GM12878 (cell line): Measurements from ENCODE around the gene FAM170B.

Source experiments
- BMI1 ChIP-seq: fragments of 450-650 bp; IDR thresholded peaks from 2 replicates; pipeline ENCODE4 v1.6.1; 2016; ENCODE audit warnings: mild to moderate bottlenecking, moderate library complexity, borderline replicate concordance
- EP300 ChIP-seq, 2 experiments: fragments of 150-350 bp in 1 of 2; IDR thresholded peaks; 2 replicates each; pipeline ENCODE4 v1.6.1; 2011 to 2012; ENCODE audit warnings: low read depth in 2 of 2, low read length in 2 of 2, borderline replicate concordance in 1 of 2, improper control_type of control experiment in 1 of 2, inconsistent platforms in 1 of 2; ENCODE audit not compliant: control insufficient read depth in 1 of 2
- MYC ChIP-seq: IDR thresholded peaks from 2 replicates; pipeline ENCODE4 v1.6.1; 2011; ENCODE audit warnings: mild to moderate bottlenecking, low read length, moderate library complexity, inconsistent platforms; ENCODE audit not compliant: insufficient read depth, insufficient replicate concordance, insufficient read length, severe bottlenecking
- NRF1 ChIP-seq: conservative IDR thresholded peaks from 2 replicates; pipeline ENCODE4 v1.6.1; 2011; ENCODE audit warnings: mild to moderate bottlenecking, low read depth, low read length, improper control_type of control experiment
- POLR2A ChIP-seq: IDR thresholded peaks from 2 replicates; pipeline ENCODE4 v1.6.1; 2011; ENCODE audit warnings: low read depth, mild to moderate bottlenecking, low read length
- POLR2AphosphoS5 ChIP-seq: IDR thresholded peaks from 2 replicates; pipeline ENCODE4 v1.6.1; 2011; ENCODE audit warnings: mild to moderate bottlenecking, low read length, inconsistent platforms
- SPI1 ChIP-seq: IDR thresholded peaks from 2 replicates; pipeline ENCODE4 v1.6.1; 2011; ENCODE audit warnings: low read depth, mild to moderate bottlenecking, low read length, moderate library complexity, borderline replicate concordance; ENCODE audit not compliant: insufficient read depth
- ZNF24 ChIP-seq: fragments of 450-650 bp; IDR thresholded peaks from 2 replicates; pipeline ENCODE4 v1.6.1; 2017; ENCODE audit warnings: antibody characterized with exemption, mild to moderate bottlenecking

GRCh38 chr10:49154641-49155040 is 20.8 kb upstream of the FAM170B start:
- TF ChIP-seq BMI1 (no peak), NRF1 (no peak), POLR2A (no peak), POLR2AphosphoS5 (no peak), ZNF24 (no peak), SPI1 (no peak), MYC (no peak), EP300 (IDR thresholded peaks at IDR 0.05; ENCODE audit: borderline replicate concordance in 1 of 2, control insufficient read depth in 1 of 2, low read depth in 2 of 2, low read length in 2 of 2) (no peak)
